GM12864 (cell line): ENCODE results near the gene TEX2.

Experiments
- DNase-seq: peaks from one replicate; pipeline ENCODE4 v3.0.0-alpha.2; 2011; ENCODE audit warnings: low read depth
- H3K4me3 ChIP-seq: 2 replicates; pipeline ENCODE4 v1.5.1; 2011; ENCODE audit warnings: mild to moderate bottlenecking, low read depth, low read length, control low read depth
- CTCF ChIP-seq: IDR thresholded peaks from 2 replicates; pipeline ENCODE4 v1.5.1; 2011; ENCODE audit warnings: low read depth, mild to moderate bottlenecking, moderate library complexity, low read length, control low read depth, inconsistent platforms; ENCODE audit errors: missing control alignments

TEX2 gene

GRCh38 chr17:64125937-64126336 is 137.1 kb downstream of the TEX2 start:
- H3K4me3 ChIP-seq, result no peak overlapping the region
- DNase-seq, result no peak
- TF ChIP-seq CTCF, result no peak

- DNase-seq, result no peak
- H3K4me3 ChIP-seq, result no peak overlapping the region
- no peak for TF ChIP-seq CTCF
These were observed 138.5 kb downstream of the TEX2 start for GRCh38 chr17:64124609-64125008.

GRCh38 chr17:64123114-64123513 is 139.9 kb downstream of the TEX2 start:
- H3K4me3 ChIP-seq, result no peak overlapping the region
- no peak for DNase-seq
- TF ChIP-seq CTCF, result no peak

- peak; percentile 60 for DNase-seq
- peak overlapping the region; percentile 45 for H3K4me3 ChIP-seq
These were observed 141.9 kb downstream of the TEX2 start for GRCh38 chr17:64120972-64121786.

- peak overlapping the region; percentile 45; the same call in 1 of the 2 replicates for H3K4me3 ChIP-seq
- DNase-seq, result no peak
- no peak for TF ChIP-seq CTCF
These were observed 142.8 kb downstream of the TEX2 start for GRCh38 chr17:64120159-64120810.

- TF ChIP-seq CTCF, result no peak
- H3K4me3 ChIP-seq, result no peak overlapping the region
- no peak for DNase-seq
These were observed 144.8 kb downstream of the TEX2 start for GRCh38 chr17:64117981-64118979.
